Measurements from ENCODE around the gene PNPO. TPM values are rescaled to one million over a fixed set of nuclear protein-coding genes. Genes with fewer than 3 reads are reported as not detected.
A peak's percentile ranks its signal among the peaks of the same experiment; 100 is the strongest.

Gene PNPO
- polyA plus RNA-seq, 1 donor (not counting 4 experiments of a cell fraction or from before 2014, with no cell fraction given): 35.5 TPM

GRCh38 chr17:47937941-47938340, 3.4 kb upstream of the PNPO start:
- H3K27me3 ChIP-seq (ENCODE audit: control insufficient read depth, extremely low read depth, insufficient read depth, low read length): no peaks in the 10 kb centered on the region
- H3K4me1 ChIP-seq (ENCODE audit: control insufficient read depth, extremely low read depth, insufficient read depth, low read length): peaks cover 29% of the 10 kb centered on the region
- H3K27ac ChIP-seq (ENCODE audit: control insufficient read depth, insufficient read depth, low read length): no peak overlapping the region
- no peak overlapping the region for H2AFZ ChIP-seq (ENCODE audit: control insufficient read depth, low read length)
- FAIRE-seq (no peak), DNase-seq (ENCODE audit: low read depth, low spot score) (no peak)
- no peaks in the 10 kb centered on the region for H3K9me3 ChIP-seq (ENCODE audit: control insufficient read depth, low read depth, low read length)
- TF ChIP-seq EZH2 (IDR thresholded peaks at IDR 0.05; ENCODE audit: low read length) (no peak), CTCF (optimal IDR thresholded peaks at IDR 0.05 in 1 of 3, IDR thresholded peaks at IDR 0.05 in 1 of 3, conservative IDR thresholded peaks at IDR 0.05 in 1 of 3; ENCODE audit: extremely low read depth in 1 of 3, insufficient read depth in 2 of 3, low read length in 3 of 3) (no peak)
- dilution Hi-C loops (cut with MboI; ENCODE audit: extremely low pct_ligation_motif_present, low sequenced_read_pairs): no loop called here
- H3K36me3 ChIP-seq (ENCODE audit: control insufficient read depth in 2 of 2, extremely low read depth in 1 of 2, insufficient read depth in 2 of 2, low read length in 2 of 2): no peaks in the 10 kb centered on the region
- H3K79me2 ChIP-seq (ENCODE audit: control insufficient read depth, insufficient read depth, low read length): peaks cover 13% of the 10 kb centered on the region
- H3K4me3 ChIP-seq (ENCODE audit: control insufficient read depth in 2 of 3, extremely low read depth in 1 of 3, insufficient read depth in 2 of 3, low read depth in 1 of 3, low read length in 3 of 3): no peak overlapping the region
- no peaks in the 10 kb centered on the region for H3K9me1 ChIP-seq (ENCODE audit: control insufficient read depth, extremely low read depth, insufficient read depth, low read length)
- no peak overlapping the region for H3K9ac ChIP-seq (ENCODE audit: control insufficient read depth, extremely low read depth, insufficient read depth, low read length)
- no peaks in the 10 kb centered on the region for H4K20me1 ChIP-seq (ENCODE audit: control insufficient read depth, extremely low read depth, insufficient read depth, low read length)
- no peak overlapping the region for H3K4me2 ChIP-seq (ENCODE audit: control insufficient read depth, extremely low read depth, insufficient read depth, low read depth, low read length)

DNA sequence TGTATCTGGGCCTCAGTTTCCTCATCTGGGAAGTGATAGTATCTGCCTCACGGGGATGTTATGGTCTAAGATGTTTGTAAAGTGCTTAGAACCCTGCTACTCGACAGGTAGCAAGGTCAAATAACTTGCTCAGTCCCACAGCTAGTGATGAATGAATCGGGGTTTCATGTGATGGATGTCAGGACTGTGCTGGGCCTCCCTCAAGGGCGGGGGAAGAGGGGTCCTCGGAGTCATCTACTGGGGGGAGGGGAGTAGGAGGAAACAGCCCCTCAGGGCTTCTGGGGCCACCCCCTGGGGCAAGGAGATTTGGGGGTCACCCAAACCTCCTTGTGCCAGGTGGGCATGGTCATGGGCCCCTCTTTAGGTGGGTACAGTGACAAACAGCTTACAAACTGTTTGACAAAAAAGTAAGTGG, 732 bp downstream of the PNPO start:
- no peaks in the 10 kb centered on the region for H3K27me3 ChIP-seq (ENCODE audit: control insufficient read depth, extremely low read depth, insufficient read depth, low read length)
- TF ChIP-seq CTCF (optimal IDR thresholded peaks at IDR 0.05 in 1 of 3, IDR thresholded peaks at IDR 0.05 in 1 of 3, conservative IDR thresholded peaks at IDR 0.05 in 1 of 3; ENCODE audit: extremely low read depth in 1 of 3, insufficient read depth in 2 of 3, low read length in 3 of 3): no peak
- peaks cover 18% of the 10 kb centered on the region for H3K4me1 ChIP-seq (ENCODE audit: control insufficient read depth, extremely low read depth, insufficient read depth, low read length)
- peak overlapping the region; percentile 73 to 96 (median 91) for H3K4me3 ChIP-seq (ENCODE audit: control insufficient read depth in 2 of 3, extremely low read depth in 1 of 3, insufficient read depth in 2 of 3, low read depth in 1 of 3, low read length in 3 of 3)
- peak overlapping the region; percentile 84 for H3K9ac ChIP-seq (ENCODE audit: control insufficient read depth, extremely low read depth, insufficient read depth, low read length)
- no peak for FAIRE-seq
- H4K20me1 ChIP-seq (ENCODE audit: control insufficient read depth, extremely low read depth, insufficient read depth, low read length): no peaks in the 10 kb centered on the region
- dilution Hi-C loops (cut with MboI; ENCODE audit: extremely low pct_ligation_motif_present, low sequenced_read_pairs): no loop called here
- peaks cover 19% of the 10 kb centered on the region for H3K79me2 ChIP-seq (ENCODE audit: control insufficient read depth, insufficient read depth, low read length)
- peak overlapping the region; percentile 92 for H2AFZ ChIP-seq (ENCODE audit: control insufficient read depth, low read length)
- no peaks in the 10 kb centered on the region for H3K9me1 ChIP-seq (ENCODE audit: control insufficient read depth, extremely low read depth, insufficient read depth, low read length)
- H3K27ac ChIP-seq (ENCODE audit: control insufficient read depth, insufficient read depth, low read length): peak overlapping the region; percentile 64
- no peak for DNase-seq (ENCODE audit: low read depth, low spot score)
- H3K36me3 ChIP-seq (ENCODE audit: control insufficient read depth in 2 of 2, extremely low read depth in 1 of 2, insufficient read depth in 2 of 2, low read length in 2 of 2): peaks cover 16 to 37% of the 10 kb centered on the region in 2 experiments
- no peaks in the 10 kb centered on the region for H3K9me3 ChIP-seq (ENCODE audit: control insufficient read depth, low read depth, low read length)
- peak overlapping the region; percentile 93 for H3K4me2 ChIP-seq (ENCODE audit: control insufficient read depth, extremely low read depth, insufficient read depth, low read depth, low read length)

All from keratinocyte (primary cell).